Uterus (tissue), 2 donors: Measurements from ENCODE around the gene RBMX.

ENCODE experiments used
- POLR2A ChIP-seq, 2 donors: fragments of 450-650 bp; IDR thresholded peaks; one replicate each; pipeline ENCODE4 v1.6.1; 2016; ENCODE audit warnings: antibody characterized with exemption in 2 of 2, mild to moderate bottlenecking in 1 of 2, moderate library complexity in 1 of 2
- TF ChIP-seq, protein P1 (sequence below), 4 experiments: fragments of 200-600 bp in 2 of 4; fragments of 450-650 bp in 2 of 4; sonication (generic) in 2 of 4; IDR thresholded peaks; one replicate each; pipeline ENCODE4 v1.5.1; 2016 to 2019; ENCODE audit warnings: antibody characterized with exemption in 4 of 4, mild to moderate bottlenecking in 2 of 4, moderate library complexity in 1 of 4

DNA sequence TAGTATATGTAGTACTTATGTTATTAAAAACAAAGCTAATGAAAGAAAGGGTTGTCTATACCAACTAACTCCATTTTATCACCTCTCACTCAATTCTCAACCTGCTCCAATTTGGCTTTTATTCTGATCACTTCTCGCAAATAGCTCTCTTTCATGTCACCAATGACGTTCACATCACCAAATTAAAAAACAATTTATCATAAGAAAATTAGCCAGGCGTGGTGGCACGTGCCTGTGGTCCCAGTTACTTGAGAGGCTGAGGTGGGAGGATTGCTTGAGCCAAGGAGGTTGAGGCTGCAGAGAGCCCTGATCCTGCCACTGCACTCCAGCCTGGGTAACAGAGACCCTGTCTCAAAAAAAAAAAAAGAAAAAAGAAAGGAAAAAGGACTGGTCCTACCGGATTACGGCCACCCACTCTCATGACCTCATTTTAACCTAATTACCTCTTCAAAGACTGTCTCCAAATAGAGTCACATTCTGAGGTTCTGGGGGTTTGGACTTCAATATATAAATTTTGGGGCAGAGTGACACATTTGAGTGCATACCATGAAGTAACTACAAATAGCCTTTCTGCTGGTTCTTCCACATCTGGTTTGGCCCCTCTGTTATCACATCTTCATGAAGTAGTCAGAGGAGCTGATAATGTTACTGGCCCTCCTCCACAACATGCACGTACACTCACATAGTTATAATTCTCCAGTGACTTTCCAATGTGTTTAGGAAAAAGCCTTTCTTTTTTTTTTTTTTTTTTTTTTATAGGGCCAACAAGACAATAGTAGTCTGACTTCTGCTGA lies 15.8 kb upstream of the RBMX start:
- TF ChIP-seq, protein P1, sequence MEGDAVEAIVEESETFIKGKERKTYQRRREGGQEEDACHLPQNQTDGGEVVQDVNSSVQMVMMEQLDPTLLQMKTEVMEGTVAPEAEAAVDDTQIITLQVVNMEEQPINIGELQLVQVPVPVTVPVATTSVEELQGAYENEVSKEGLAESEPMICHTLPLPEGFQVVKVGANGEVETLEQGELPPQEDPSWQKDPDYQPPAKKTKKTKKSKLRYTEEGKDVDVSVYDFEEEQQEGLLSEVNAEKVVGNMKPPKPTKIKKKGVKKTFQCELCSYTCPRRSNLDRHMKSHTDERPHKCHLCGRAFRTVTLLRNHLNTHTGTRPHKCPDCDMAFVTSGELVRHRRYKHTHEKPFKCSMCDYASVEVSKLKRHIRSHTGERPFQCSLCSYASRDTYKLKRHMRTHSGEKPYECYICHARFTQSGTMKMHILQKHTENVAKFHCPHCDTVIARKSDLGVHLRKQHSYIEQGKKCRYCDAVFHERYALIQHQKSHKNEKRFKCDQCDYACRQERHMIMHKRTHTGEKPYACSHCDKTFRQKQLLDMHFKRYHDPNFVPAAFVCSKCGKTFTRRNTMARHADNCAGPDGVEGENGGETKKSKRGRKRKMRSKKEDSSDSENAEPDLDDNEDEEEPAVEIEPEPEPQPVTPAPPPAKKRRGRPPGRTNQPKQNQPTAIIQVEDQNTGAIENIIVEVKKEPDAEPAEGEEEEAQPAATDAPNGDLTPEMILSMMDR (IDR thresholded peaks at IDR 0.05): no peak
- TF ChIP-seq POLR2A (IDR thresholded peaks at IDR 0.05): no peak
